Measurements from ENCODE around the gene SLC6A5.

- no peak for TF ChIP-seq CTCF (IDR thresholded peaks at IDR 0.05)
- TF ChIP-seq POLR2A (IDR thresholded peaks at IDR 0.05), result no peak
Measured at GRCh38 chr11:20559523-20560300, 39.7 kb upstream of the SLC6A5 start.
